Right hindlimb (tissue), 1 donor: ENCODE measurements around the gene TCERG1L.
"Not testable (repeated sequence)": the region's sequence is repeated elsewhere in the genome, so short reads cannot be mapped to it uniquely, and the experiment has no call there.

Experiments used
- DNase-seq: peaks from one replicate; pipeline ENCODE4 v3.0.0-alpha.2; 2018

TCERG1L gene

GRCh38 chr10:131159771-131160170 lies 151.8 kb downstream of the TCERG1L start:
- DNase-seq, result no peak

- DNase-seq, result no peak
Measured at GRCh38 chr10:131158695-131159094, 152.8 kb downstream of the TCERG1L start.

GRCh38 chr10:131157899-131158298 lies 153.6 kb downstream of the TCERG1L start:
- DNase-seq, result no peak

- DNase-seq, result no peak
Measured at GRCh38 chr10:131155876-131156230, 155.7 kb downstream of the TCERG1L start.

- DNase-seq, result no peak
Measured at GRCh38 chr10:131155218-131155875, 156.2 kb downstream of the TCERG1L start.

- DNase-seq, result no peak
Measured at GRCh38 chr10:131154306-131155025, 157.1 kb downstream of the TCERG1L start.

GRCh38 chr10:131152456-131152855 lies 159.1 kb downstream of the TCERG1L start:
- not testable (repeated sequence) for DNase-seq

- no peak for DNase-seq
Measured at GRCh38 chr10:131150126-131150525, 161.4 kb downstream of the TCERG1L start.

GRCh38 chr10:131149586-131149985 lies 161.9 kb downstream of the TCERG1L start:
- no peak for DNase-seq

- DNase-seq, result no peak
Measured at GRCh38 chr10:131149111-131149510, 162.4 kb downstream of the TCERG1L start.

- DNase-seq, result no peak
Measured at GRCh38 chr10:131148270-131148669, 163.3 kb downstream of the TCERG1L start.

- no peak for DNase-seq
Measured at GRCh38 chr10:131147301-131147975, 164.1 kb downstream of the TCERG1L start.

GRCh38 chr10:131146790-131147189 lies 164.7 kb downstream of the TCERG1L start:
- peak; percentile 31 for DNase-seq

- no peak for DNase-seq
Measured at GRCh38 chr10:131145756-131146155, 165.8 kb downstream of the TCERG1L start.

- no peak for DNase-seq
Measured at GRCh38 chr10:131144711-131145375, 166.7 kb downstream of the TCERG1L start.

- no peak for DNase-seq
Measured at GRCh38 chr10:131144196-131144595, 167.3 kb downstream of the TCERG1L start.

GRCh38 chr10:131143425-131144165 lies 167.9 kb downstream of the TCERG1L start:
- DNase-seq, result no peak

GRCh38 chr10:131142517-131143380 lies 168.8 kb downstream of the TCERG1L start:
- no peak for DNase-seq

- no peak for DNase-seq
Measured at GRCh38 chr10:131141645-131142516, 169.6 kb downstream of the TCERG1L start.

GRCh38 chr10:131141207-131141606 lies 170.3 kb downstream of the TCERG1L start:
- no peak for DNase-seq

GRCh38 chr10:131140606-131141005 lies 170.9 kb downstream of the TCERG1L start:
- DNase-seq, result no peak
